ENCODE results near the gene HCRTR1.

GRCh38 chr1:31652891-31653499 is 35.5 kb downstream of the HCRTR1 start:
- TF ChIP-seq CTCF (IDR thresholded peaks at IDR 0.05 in 8 of 11, conservative IDR thresholded peaks at IDR 0.05 in 3 of 11) (no peak), POLR2A (IDR thresholded peaks at IDR 0.05) (no peak), POLR2AphosphoS5 (IDR thresholded peaks at IDR 0.05) (no peak)

Data from spleen (tissue), 7 donors.